GM10266 (cell line): ENCODE measurements around the gene ZP3.
"Not testable (repeated sequence)": the region's sequence is repeated elsewhere in the genome, so short reads cannot be mapped to it uniquely, and the experiment has no call there.

ENCODE experiments used
- DNase-seq: peaks from one replicate; pipeline ENCODE4 v3.0.0; 2012; ENCODE audit errors: extremely low spot score
- CTCF ChIP-seq: IDR thresholded peaks from 2 replicates; pipeline ENCODE4 v1.5.1; 2012; ENCODE audit warnings: mild to moderate bottlenecking, low read depth; ENCODE audit not compliant: control insufficient read depth, insufficient read depth; ENCODE audit errors: missing control alignments

The ZP3 gene

GRCh38 chr7:76427635-76428034 lies 2.9 kb downstream of the ZP3 start:
- TF ChIP-seq CTCF, result no peak
- DNase-seq, result no peak

DNA sequence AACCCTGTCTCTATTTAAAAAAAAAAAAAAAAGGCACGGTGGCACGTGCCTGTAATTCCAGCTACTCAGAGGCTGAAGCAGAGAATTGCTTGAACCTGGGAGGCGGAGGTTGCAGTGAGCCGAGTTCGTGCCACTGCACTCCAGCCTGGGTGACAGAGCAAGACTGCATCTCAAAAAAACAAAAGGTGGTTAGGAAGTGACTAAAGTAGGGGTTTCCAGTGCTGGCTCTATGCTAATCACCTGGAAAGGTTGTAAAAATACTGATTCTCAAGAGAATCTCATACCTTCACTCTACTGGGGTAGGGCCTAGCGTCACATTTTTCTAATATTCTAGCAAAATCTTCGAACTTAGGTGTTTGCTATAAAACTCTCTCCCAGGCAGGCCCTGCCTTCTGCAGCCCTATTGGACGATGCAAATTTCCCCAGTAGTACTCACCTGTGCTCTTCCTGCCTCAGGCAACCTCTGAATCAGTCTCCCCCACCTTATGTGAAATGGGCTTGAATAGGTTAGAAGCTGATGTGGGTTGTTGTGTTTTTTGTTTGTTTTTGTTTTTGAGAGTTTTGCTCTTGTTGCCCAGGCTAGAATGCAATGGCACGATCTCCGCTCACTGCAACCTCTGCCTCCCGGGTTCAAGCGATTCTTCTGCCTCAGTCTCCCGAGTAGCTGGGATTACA lies 3.5 kb downstream of the ZP3 start:
- DNase-seq, result no peak
- TF ChIP-seq CTCF, result no peak

DNA sequence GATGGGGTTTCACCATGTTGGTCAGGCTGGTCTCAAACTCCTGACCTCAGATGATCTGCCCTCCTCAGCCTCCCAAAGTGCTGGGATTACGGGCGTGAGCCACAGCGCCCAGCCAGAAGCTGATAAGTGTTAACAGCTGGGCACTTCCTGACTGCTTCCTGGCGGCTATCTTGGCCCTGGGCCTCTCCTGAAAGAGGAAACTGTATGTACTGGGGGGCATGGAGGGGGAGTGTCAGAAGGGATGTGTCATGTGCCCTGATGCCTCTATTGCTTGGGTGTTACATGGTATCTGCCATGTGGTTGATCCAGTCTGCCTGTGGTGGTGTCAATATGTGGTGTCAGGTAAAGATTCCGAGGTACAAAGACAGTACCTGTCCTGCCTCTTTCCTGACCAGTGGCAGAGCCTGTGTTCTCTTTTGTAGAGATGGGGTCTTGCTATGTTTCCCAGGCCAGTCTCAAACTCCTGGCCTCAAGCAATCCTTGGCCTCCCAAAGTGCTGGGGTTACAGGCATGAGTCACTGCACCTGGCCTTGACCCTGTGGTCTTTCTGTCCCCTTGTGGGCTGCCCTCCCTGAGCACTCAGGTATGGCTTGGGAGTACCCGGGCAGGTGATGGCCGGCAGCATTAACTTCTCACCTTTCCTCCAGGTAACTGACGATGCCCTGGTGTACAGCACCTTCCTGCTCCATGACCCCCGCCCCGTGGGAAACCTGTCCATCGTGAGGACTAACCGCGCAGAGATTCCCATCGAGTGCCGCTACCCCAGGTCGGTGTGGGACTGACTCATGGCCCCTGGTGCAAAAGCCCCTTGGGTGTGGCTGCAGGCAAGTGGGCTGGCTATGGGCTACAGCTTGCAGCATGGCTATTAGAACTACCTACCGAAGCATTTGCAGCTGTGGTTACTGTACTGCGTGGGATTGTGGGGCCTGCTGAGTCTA lies 4.4 kb downstream of the ZP3 start:
- no peak for TF ChIP-seq CTCF
- DNase-seq, result no peak

DNA sequence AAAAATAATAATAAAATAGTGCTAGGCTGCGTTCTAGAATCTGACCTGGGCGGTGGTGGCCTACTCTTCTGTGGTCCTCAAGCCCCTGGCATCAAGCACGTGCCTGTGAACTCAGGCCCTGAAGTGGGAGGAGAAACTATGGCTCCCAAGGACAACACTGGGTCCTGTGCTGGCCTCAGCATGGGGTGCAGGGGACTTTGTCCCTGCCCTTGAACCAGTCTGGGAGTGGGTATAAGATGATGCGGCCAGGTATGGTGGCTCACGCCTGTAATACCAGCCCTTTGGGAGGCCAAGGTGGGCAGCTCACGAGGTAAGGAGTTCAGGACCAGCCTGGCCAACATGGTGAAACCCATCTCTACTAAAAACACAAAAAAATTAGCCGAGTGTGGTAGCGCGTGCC lies 5.5 kb downstream of the ZP3 start:
- no peak for DNase-seq
- no peak for TF ChIP-seq CTCF

- no peak for DNase-seq
- TF ChIP-seq CTCF, result no peak
These were observed 6.1 kb downstream of the ZP3 start for GRCh38 chr7:76430836-76431235.

GRCh38 chr7:76437873-76438272 lies 13.1 kb downstream of the ZP3 start:
- DNase-seq, result not testable (repeated sequence)
- peak; percentile 60 for TF ChIP-seq CTCF

DNA sequence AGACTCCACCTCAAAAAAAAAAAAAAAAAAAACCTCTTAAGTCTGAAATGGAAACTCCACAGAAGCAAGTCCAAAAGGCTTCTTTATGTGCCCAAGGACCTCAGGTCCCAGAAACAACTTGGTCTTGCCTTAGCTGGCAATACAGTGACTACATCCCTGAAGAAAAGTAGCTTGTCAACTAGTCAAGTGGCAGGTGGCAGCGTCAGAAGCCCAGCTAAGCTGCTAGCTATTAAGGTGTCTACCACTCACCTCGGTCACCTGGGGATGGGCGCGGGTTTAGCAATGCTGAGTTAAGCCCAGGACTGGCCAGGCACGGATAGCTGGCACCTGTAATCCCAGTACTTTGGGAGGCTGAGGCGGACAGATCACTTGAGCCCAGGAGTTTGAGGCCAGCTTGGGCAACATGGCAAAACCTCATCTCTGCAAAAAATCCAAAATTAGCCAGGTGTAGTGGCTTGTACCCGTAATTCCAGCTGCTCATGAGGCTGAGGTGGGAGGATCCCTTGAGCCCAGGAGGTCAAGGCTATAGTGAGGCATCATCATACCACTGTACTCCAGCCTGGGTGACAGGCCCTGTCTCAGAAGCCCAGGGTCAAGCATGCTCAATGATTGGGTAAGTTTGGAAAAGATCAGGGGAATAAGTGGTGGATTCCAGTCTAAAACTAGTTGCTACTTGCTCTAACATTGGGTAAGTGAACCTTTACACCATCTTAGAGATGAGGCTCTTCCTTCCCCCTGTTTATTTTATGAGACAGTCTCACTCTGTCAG lies 14.6 kb downstream of the ZP3 start:
- not testable (repeated sequence) for DNase-seq

- not testable (repeated sequence) for DNase-seq
These were observed 15.7 kb downstream of the ZP3 start for GRCh38 chr7:76440404-76440803.

DNA sequence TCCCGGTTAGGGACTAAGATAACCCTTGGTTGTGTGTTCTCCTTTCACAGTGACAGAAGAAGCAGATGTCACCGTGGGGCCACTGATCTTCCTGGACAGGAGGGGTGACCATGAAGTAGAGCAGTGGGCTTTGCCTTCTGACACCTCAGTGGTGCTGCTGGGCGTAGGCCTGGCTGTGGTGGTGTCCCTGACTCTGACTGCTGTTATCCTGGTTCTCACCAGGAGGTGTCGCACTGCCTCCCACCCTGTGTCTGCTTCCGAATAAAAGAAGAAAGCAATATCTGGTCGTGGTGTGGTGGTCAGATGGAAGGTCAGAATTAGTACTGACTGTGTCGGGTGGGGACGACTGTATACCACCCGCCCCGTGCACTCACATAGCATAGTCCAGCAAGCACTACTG lies 17.0 kb downstream of the ZP3 start:
- DNase-seq, result not testable (repeated sequence)

GRCh38 chr7:76442664-76443446 lies 18.1 kb downstream of the ZP3 start:
- DNase-seq, result not testable (repeated sequence)

- DNase-seq, result not testable (repeated sequence)
These were observed 19.1 kb downstream of the ZP3 start for GRCh38 chr7:76443846-76444245.
